H9 (cell line): ENCODE data around the gene ZSWIM8. TPM values are rescaled to one million over a fixed set of nuclear protein-coding genes. Genes with fewer than 3 reads are reported as not detected.

Source experiments
- DNase-seq: peaks from one replicate; pipeline ENCODE4 v3.0.0-alpha.2; 2017
- H2AFZ ChIP-seq: one replicate; pipeline ENCODE4 v1.6.1; 2013; ENCODE audit warnings: mild to moderate bottlenecking, low read length, control low read depth, moderate library complexity
- H2AK5ac ChIP-seq: 2 replicates; pipeline ENCODE4 v1.6.1; 2013; ENCODE audit warnings: low read length, control low read depth, mixed read lengths; ENCODE audit not compliant: insufficient read length
- H2BK120ac ChIP-seq: one replicate; pipeline ENCODE4 v1.6.1; 2013; ENCODE audit warnings: low read depth, mild to moderate bottlenecking, low read length, control low read depth, inconsistent platforms; ENCODE audit not compliant: poor library complexity, severe bottlenecking
- H2BK12ac ChIP-seq: 2 replicates; pipeline ENCODE4 v1.6.1; 2013; ENCODE audit warnings: low read length, control low read depth, mixed read lengths, low read depth; ENCODE audit not compliant: insufficient read length
- H2BK15ac ChIP-seq: 2 replicates; pipeline ENCODE4 v1.6.1; 2013; ENCODE audit warnings: low read depth, low read length, control low read depth
- H2BK20ac ChIP-seq: one replicate; pipeline ENCODE4 v1.6.1; 2013; ENCODE audit warnings: low read depth, mild to moderate bottlenecking, low read length, control low read depth, inconsistent platforms; ENCODE audit not compliant: poor library complexity, severe bottlenecking
- H2BK5ac ChIP-seq: 2 replicates; pipeline ENCODE4 v1.6.1; 2013; ENCODE audit warnings: low read length, control low read depth, mixed read lengths; ENCODE audit not compliant: insufficient read length
- H3K14ac ChIP-seq: 2 replicates; pipeline ENCODE4 v1.6.1; 2013; ENCODE audit warnings: low read length, control low read depth; ENCODE audit not compliant: insufficient read depth
- H3K18ac ChIP-seq: 2 replicates; pipeline ENCODE4 v1.6.1; 2013; ENCODE audit warnings: low read depth, mild to moderate bottlenecking, mixed read lengths, low read length, control low read depth; ENCODE audit not compliant: insufficient read length
- H3K23ac ChIP-seq: 2 replicates; pipeline ENCODE4 v1.6.1; 2013; ENCODE audit warnings: low read length, control low read depth, mixed read lengths, low read depth; ENCODE audit not compliant: insufficient read length
- H3K23me2 ChIP-seq: 2 replicates; pipeline ENCODE4 v1.6.1; 2013; ENCODE audit warnings: low read depth, mild to moderate bottlenecking, mixed read lengths, low read length, control low read depth; ENCODE audit not compliant: insufficient read length, poor library complexity, severe bottlenecking
- H3K27ac ChIP-seq: 2 replicates; pipeline ENCODE4 v1.5.1; 2013; ENCODE audit warnings: low read length, control low read depth, mixed read lengths, low read depth; ENCODE audit not compliant: insufficient read length
- H3K27me3 ChIP-seq: 2 replicates; pipeline ENCODE4 v1.6.1; 2013; ENCODE audit warnings: low read length, control low read depth, inconsistent platforms; ENCODE audit not compliant: insufficient read depth
- H3K4ac ChIP-seq: 2 replicates; pipeline ENCODE4 v1.6.1; 2013; ENCODE audit warnings: low read depth, mild to moderate bottlenecking, control low read depth, inconsistent platforms, low read length, moderate library complexity
- H3K4me1 ChIP-seq: 2 replicates; pipeline ENCODE4 v1.6.1; 2013; ENCODE audit warnings: low read length, control low read depth, inconsistent platforms; ENCODE audit not compliant: insufficient read depth
- H3K4me2 ChIP-seq: 2 replicates; pipeline ENCODE4 v1.6.1; 2013; ENCODE audit warnings: low read length, control low read depth, mixed read lengths; ENCODE audit not compliant: insufficient read length, insufficient read depth
- H3K56ac ChIP-seq: 2 replicates; pipeline ENCODE4 v1.6.1; 2013; ENCODE audit warnings: low read depth, mild to moderate bottlenecking, mixed read lengths, low read length, control low read depth; ENCODE audit not compliant: insufficient read length
- H3K79me1 ChIP-seq: 2 replicates; pipeline ENCODE4 v1.6.1; 2013; ENCODE audit warnings: low read depth, mild to moderate bottlenecking, moderate library complexity, low read length, control low read depth, inconsistent platforms; ENCODE audit not compliant: insufficient read depth, poor library complexity, severe bottlenecking
- H3K79me2 ChIP-seq: 2 replicates; pipeline ENCODE4 v1.6.1; 2013; ENCODE audit warnings: low read length, control low read depth, inconsistent platforms; ENCODE audit not compliant: insufficient read depth
- H3K9ac ChIP-seq: 2 replicates; pipeline ENCODE4 v1.6.1; 2013; ENCODE audit warnings: low read length, control low read depth, mixed read lengths; ENCODE audit not compliant: insufficient read length; ENCODE audit errors: extremely low read depth
- H3K9me3 ChIP-seq: one replicate; pipeline ENCODE4 v1.6.1; 2013; ENCODE audit warnings: low read depth, low read length, inconsistent platforms; ENCODE audit not compliant: control insufficient read depth
- H3T11ph ChIP-seq: one replicate; pipeline ENCODE4 v1.6.1; 2013; ENCODE audit warnings: mild to moderate bottlenecking, low read length, control low read depth, inconsistent platforms
- H4K20me1 ChIP-seq: one replicate; pipeline ENCODE4 v1.6.1; 2013; ENCODE audit not compliant: control insufficient read depth, insufficient read length, insufficient read depth
- H4K5ac ChIP-seq: 2 replicates; pipeline ENCODE4 v1.6.1; 2013; ENCODE audit warnings: low read depth, mild to moderate bottlenecking, mixed read lengths, low read length, control low read depth; ENCODE audit not compliant: insufficient read length
- H4K8ac ChIP-seq: replicated peaks from 2 replicates; pipeline ENCODE4 v1.6.1; 2013; ENCODE audit warnings: low read length, control low read depth, mixed read lengths, low read depth; ENCODE audit not compliant: insufficient read length
- H4K91ac ChIP-seq: 2 replicates; pipeline ENCODE4 v1.6.1; 2013; ENCODE audit warnings: low read depth, mild to moderate bottlenecking, moderate library complexity, mixed read lengths, low read length, control low read depth; ENCODE audit not compliant: insufficient read length
- H3K27ac Mint-ChIP-seq, 3 experiments: 2 replicates in 2 of 3; 3 replicates in 1 of 3; pipeline ENCODE4 v1.8.0; 2020 to 2021; ENCODE audit warnings: mixed read lengths in 3 of 3, mild to moderate bottlenecking in 1 of 3, moderate library complexity in 1 of 3
- H3K27me3 Mint-ChIP-seq: 2 replicates; pipeline ENCODE4 v1.8.0; 2021; ENCODE audit warnings: low read depth, mild to moderate bottlenecking, moderate library complexity, mixed read lengths
- H3K36me3 Mint-ChIP-seq, 3 experiments: 2 replicates in 2 of 3; 3 replicates in 1 of 3; pipeline ENCODE4 v1.8.0; 2020 to 2021; ENCODE audit warnings: low read depth in 3 of 3, mixed read lengths in 3 of 3; ENCODE audit not compliant: insufficient read depth in 1 of 3
- H3K4me1 Mint-ChIP-seq, 2 experiments: 2 replicates each; pipeline ENCODE4 v1.8.0; 2020; ENCODE audit warnings: mixed read lengths in 2 of 2
- H3K4me3 Mint-ChIP-seq, 2 experiments: 2 replicates in 1 of 2; 3 replicates in 1 of 2; pipeline ENCODE4 v1.8.0; 2020 to 2021; ENCODE audit warnings: mild to moderate bottlenecking in 2 of 2, mixed read lengths in 2 of 2, moderate library complexity in 1 of 2
- H3K9me3 Mint-ChIP-seq, 2 experiments: 2 replicates in 1 of 2; 3 replicates in 1 of 2; pipeline ENCODE4 v1.8.0; 2020; ENCODE audit warnings: mild to moderate bottlenecking in 2 of 2, mixed read lengths in 2 of 2, moderate library complexity in 1 of 2
- WGBS: extraction: QIAGEN DNeasy Blood & Tissue Kit; methylation state at CpG from one replicate; pipeline ENCODE4 v1.1.7; 2013; ENCODE audit warnings: missing lambda C conversion rate, low lambda C conversion rate, mixed read lengths; ENCODE audit not compliant: insufficient read length; ENCODE audit errors: extremely low coverage; 5-methylcytosine and 5-hydroxymethylcytosine counted together
- total RNA-seq: library from RNA; stranded (reverse); gene quantifications from 2 replicates; pipeline ENCODE4 v1.2.1, GENCODE V29; 2021
- TF ChIP-seq, protein P1 (sequence below): fragments of 200-600 bp; sonication (generic); conservative IDR thresholded peaks from 3 replicates; pipeline ENCODE4 v1.8.0; 2021; ENCODE audit warnings: antibody characterized with exemption, mild to moderate bottlenecking

The ZSWIM8 gene
- total RNA-seq, 1 experiment from 2014 or later = 41.0 TPM

GRCh38 chr10:73774637-73775036 is 10.8 kb upstream of the ZSWIM8 start:
- Histone ChIP-seq H2BK20ac (no peak overlapping the region), H2BK12ac (no peak overlapping the region), H3K23me2 (peaks cover 3% of the 10 kb centered on the region), H3K27me3 (no peaks in the 10 kb centered on the region), H3T11ph (no peak overlapping the region), H2AFZ (no peak overlapping the region), H2BK15ac (no peak overlapping the region), H3K18ac (no peak overlapping the region), H4K8ac (no peak overlapping the region), H3K79me2 (no peaks in the 10 kb centered on the region; the same call in 1 of the 2 replicates), H3K4me2 (peak overlapping the region; percentile 51), H3K9ac (no peak overlapping the region), H2BK120ac (no peak overlapping the region), H4K20me1 (no peaks in the 10 kb centered on the region), H3K79me1 (no peaks in the 10 kb centered on the region), H4K5ac (no peak overlapping the region), H3K4ac (no peak overlapping the region), H3K4me1 (peaks cover 5% of the 10 kb centered on the region; the same call in 1 of the 2 replicates), H2BK5ac (no peak overlapping the region), H3K27ac (no peak overlapping the region), H3K14ac (no peak overlapping the region), H4K91ac (no peak overlapping the region), H3K56ac (no peak overlapping the region), H3K9me3 (no peaks in the 10 kb centered on the region), H3K23ac (no peak overlapping the region), H2AK5ac (no peak overlapping the region)
- H3K27me3 Mint-ChIP-seq = no peaks in the 10 kb centered on the region
- H3K4me1 Mint-ChIP-seq = peaks cover 28 to 31% of the 10 kb centered on the region in 2 experiments
- H3K4me3 Mint-ChIP-seq = peak overlapping the region; percentile 32 to 92
- H3K9me3 Mint-ChIP-seq = no peaks in the 10 kb centered on the region
- DNase-seq = no peak
- TF ChIP-seq, protein P1, sequence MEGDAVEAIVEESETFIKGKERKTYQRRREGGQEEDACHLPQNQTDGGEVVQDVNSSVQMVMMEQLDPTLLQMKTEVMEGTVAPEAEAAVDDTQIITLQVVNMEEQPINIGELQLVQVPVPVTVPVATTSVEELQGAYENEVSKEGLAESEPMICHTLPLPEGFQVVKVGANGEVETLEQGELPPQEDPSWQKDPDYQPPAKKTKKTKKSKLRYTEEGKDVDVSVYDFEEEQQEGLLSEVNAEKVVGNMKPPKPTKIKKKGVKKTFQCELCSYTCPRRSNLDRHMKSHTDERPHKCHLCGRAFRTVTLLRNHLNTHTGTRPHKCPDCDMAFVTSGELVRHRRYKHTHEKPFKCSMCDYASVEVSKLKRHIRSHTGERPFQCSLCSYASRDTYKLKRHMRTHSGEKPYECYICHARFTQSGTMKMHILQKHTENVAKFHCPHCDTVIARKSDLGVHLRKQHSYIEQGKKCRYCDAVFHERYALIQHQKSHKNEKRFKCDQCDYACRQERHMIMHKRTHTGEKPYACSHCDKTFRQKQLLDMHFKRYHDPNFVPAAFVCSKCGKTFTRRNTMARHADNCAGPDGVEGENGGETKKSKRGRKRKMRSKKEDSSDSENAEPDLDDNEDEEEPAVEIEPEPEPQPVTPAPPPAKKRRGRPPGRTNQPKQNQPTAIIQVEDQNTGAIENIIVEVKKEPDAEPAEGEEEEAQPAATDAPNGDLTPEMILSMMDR = no peak
- H3K36me3 Mint-ChIP-seq = peaks cover 10 to 57% (median 45%) of the 10 kb centered on the region in 3 experiments; a peak in 6 of 7 replicates
- WGBS = no CpG with 5 or more reads among the region's 5 CpGs
- H3K27ac Mint-ChIP-seq = no peak overlapping the region; a peak in 1 of 7 replicates
